H1 (cell line): ENCODE results near the gene CAPZB. TPM values are rescaled to one million over a fixed set of nuclear protein-coding genes. Genes with fewer than 3 reads are reported as not detected.

Source experiments
- CTCF ChIA-PET: fragments of 300-600 bp; sonication (Branson Sonifier 250); formaldehyde crosslinking; loops from one replicate; lab custom pipeline; 2021; ENCODE audit not compliant: partially characterized antibody; lab: Charles Lee
- POLR2A ChIA-PET: fragments of 300-600 bp; sonication (Branson Sonifier 250); formaldehyde crosslinking; loops from one replicate; lab custom pipeline; 2021; ENCODE audit warnings: inconsistent platforms; ENCODE audit not compliant: partially characterized antibody; lab: Charles Lee
- DNase-seq, 2 experiments: peaks; one replicate each; pipeline versions ENCODE4 v3.0.0 to v3.0.0-alpha.2; 2010 to 2022; ENCODE audit warnings: low spot score in 2 of 2, low read depth in 1 of 2, mixed read lengths in 1 of 2
- FAIRE-seq: peaks from 2 replicates; lab custom pipeline; 2011; peaks lifted over from hg19 to GRCh38; lab: Jason Lieb, UNC
- H2AFZ ChIP-seq: 2 replicates; pipeline ENCODE4 v1.8.1; 2012; ENCODE audit warnings: low read length, inconsistent platforms
- H2AK5ac ChIP-seq: 2 replicates; pipeline ENCODE4 v1.6.1; 2013; ENCODE audit warnings: low read depth, low read length
- H2BK120ac ChIP-seq: replicated peaks from 2 replicates; pipeline ENCODE3; 2013; ENCODE audit warnings: low read depth, low read length, inconsistent platforms
- H2BK12ac ChIP-seq: 2 replicates; pipeline ENCODE4 v1.6.1; 2013; ENCODE audit warnings: low read depth, low read length
- H2BK15ac ChIP-seq: 2 replicates; pipeline ENCODE4 v1.6.1; 2013; ENCODE audit warnings: low read length
- H2BK20ac ChIP-seq: 2 replicates; pipeline ENCODE4 v1.6.1; 2013; ENCODE audit warnings: low read length
- H2BK5ac ChIP-seq: 2 replicates; pipeline ENCODE4 v1.6.1; 2013; ENCODE audit warnings: low read depth, low read length
- H3K14ac ChIP-seq: 2 replicates; pipeline ENCODE4 v1.6.1; 2013; ENCODE audit warnings: inconsistent platforms; ENCODE audit not compliant: insufficient read length
- H3K18ac ChIP-seq: 2 replicates; pipeline ENCODE4 v1.6.1; 2013; ENCODE audit warnings: low read length; ENCODE audit errors: extremely low read depth
- H3K23ac ChIP-seq: 2 replicates; pipeline ENCODE4 v1.6.1; 2013; ENCODE audit warnings: inconsistent platforms; ENCODE audit not compliant: insufficient read length
- H3K23me2 ChIP-seq: 2 replicates; pipeline ENCODE4 v1.6.1; 2013; ENCODE audit warnings: low read depth, low read length
- H3K27ac ChIP-seq: 2 replicates; pipeline ENCODE4 v1.6.1; 2011; ENCODE audit warnings: low read depth, low read length, inconsistent platforms
- H3K27me3 ChIP-seq, 4 experiments: replicated peaks in 1 of 4; 1 replicate in 1 of 4; 2 replicates in 3 of 4; pipeline versions ENCODE4 v1.6.1 to v1.8.1; 2011 to 2013; ENCODE audit warnings: low read length in 3 of 4, mild to moderate bottlenecking in 3 of 4, inconsistent platforms in 2 of 4, mixed read lengths in 2 of 4, moderate library complexity in 1 of 4; ENCODE audit not compliant: control insufficient read depth in 3 of 4, insufficient read depth in 3 of 4; ENCODE audit errors: extremely low read depth in 1 of 4
- H3K36me3 ChIP-seq, 4 experiments: 2 replicates each; pipeline versions ENCODE4 v1.6.1 to v1.8.1; 2011 to 2013; ENCODE audit warnings: mild to moderate bottlenecking in 4 of 4, low read length in 3 of 4, moderate library complexity in 2 of 4, control low read depth in 1 of 4, inconsistent platforms in 1 of 4; ENCODE audit not compliant: insufficient read depth in 4 of 4, control insufficient read depth in 2 of 4
- H3K4ac ChIP-seq: replicated peaks from 2 replicates; pipeline ENCODE3; 2013; ENCODE audit warnings: low read length, low read depth, mixed read lengths, inconsistent platforms; ENCODE audit not compliant: insufficient read length
- H3K4me1 ChIP-seq, 4 experiments: replicated peaks in 1 of 4; 1 replicate in 1 of 4; 2 replicates in 3 of 4; pipeline versions ENCODE4 v1.6.1 to v1.8.1; 2011 to 2013; ENCODE audit warnings: low read length in 3 of 4, inconsistent platforms in 2 of 4, mixed read lengths in 1 of 4; ENCODE audit not compliant: insufficient read depth in 4 of 4, control insufficient read depth in 3 of 4
- H3K4me2 ChIP-seq, 2 experiments: 2 replicates each; pipeline versions ENCODE4 v1.6.1 to v1.8.1; 2011 to 2013; ENCODE audit warnings: low read depth in 2 of 2, low read length in 2 of 2, control low read depth in 1 of 2, inconsistent platforms in 1 of 2, mild to moderate bottlenecking in 1 of 2; ENCODE audit not compliant: insufficient read depth in 1 of 2
- H3K4me3 ChIP-seq, 4 experiments: fragments of 200-600, 300-600 bp in 1 of 4; sonication (generic), shearing (Covaris generic), sonication (Bioruptor Twin) in 1 of 4; 2 replicates each; pipeline versions ENCODE4 v1.5.1 to v1.8.1; 2011 to 2016; ENCODE audit warnings: low read length in 4 of 4, low read depth in 3 of 4, control low read depth in 2 of 4, inconsistent platforms in 2 of 4, mild to moderate bottlenecking in 2 of 4, mixed read lengths in 1 of 4, moderate library complexity in 1 of 4; ENCODE audit not compliant: insufficient read depth in 2 of 4; ENCODE audit errors: extremely low read depth in 1 of 4
- H3K56ac ChIP-seq: replicated peaks from 2 replicates; pipeline ENCODE3; 2013; ENCODE audit warnings: low read depth, mild to moderate bottlenecking, mixed read lengths, low read length, inconsistent platforms; ENCODE audit not compliant: insufficient read length
- H3K79me1 ChIP-seq: 2 replicates; pipeline ENCODE4 v1.6.1; 2013; ENCODE audit warnings: low read depth, low read length, control low read depth
- H3K79me2 ChIP-seq, 2 experiments: 2 replicates each; pipeline versions ENCODE4 v1.6.1 to v1.8.1; 2012 to 2013; ENCODE audit warnings: low read length in 2 of 2, mild to moderate bottlenecking in 2 of 2, inconsistent platforms in 1 of 2; ENCODE audit not compliant: insufficient read depth in 2 of 2, control insufficient read depth in 1 of 2
- H3K9ac ChIP-seq, 4 experiments: replicated peaks in 1 of 4; 1 replicate in 1 of 4; 2 replicates in 3 of 4; pipeline versions ENCODE4 v1.6.1 to v1.8.1; 2011 to 2013; ENCODE audit warnings: low read depth in 3 of 4, low read length in 3 of 4, control low read depth in 2 of 4, mild to moderate bottlenecking in 2 of 4, moderate library complexity in 2 of 4, inconsistent platforms in 1 of 4; ENCODE audit errors: extremely low read depth in 1 of 4
- H3K9me3 ChIP-seq, 2 experiments: 2 replicates each; pipeline versions ENCODE4 v1.6.1 to v1.8.1; 2012 to 2013; ENCODE audit warnings: mild to moderate bottlenecking in 2 of 2, moderate library complexity in 2 of 2, control low read depth in 1 of 2, inconsistent platforms in 1 of 2, low read depth in 1 of 2, low read length in 1 of 2, mixed read lengths in 1 of 2; ENCODE audit not compliant: insufficient read depth in 2 of 2
- H4K20me1 ChIP-seq, 2 experiments: replicated peaks in 1 of 2; 2 replicates each; pipeline versions ENCODE3 to v1.8.1; 2011 to 2013; ENCODE audit warnings: inconsistent platforms in 2 of 2, low read length in 2 of 2, mild to moderate bottlenecking in 1 of 2; ENCODE audit not compliant: insufficient read depth in 2 of 2, control insufficient read depth in 1 of 2
- H4K5ac ChIP-seq: 2 replicates; pipeline ENCODE4 v1.6.1; 2013; ENCODE audit warnings: low read length, low read depth, mixed read lengths, inconsistent platforms; ENCODE audit not compliant: insufficient read length
- H4K8ac ChIP-seq: 2 replicates; pipeline ENCODE4 v1.8.0; 2013; ENCODE audit warnings: mild to moderate bottlenecking, moderate library complexity, low read length, inconsistent platforms; ENCODE audit not compliant: insufficient read depth; ENCODE audit errors: extremely low read depth
- H4K91ac ChIP-seq: replicated peaks from 2 replicates; pipeline ENCODE3; 2013; ENCODE audit warnings: low read length, mixed read lengths, inconsistent platforms; ENCODE audit not compliant: insufficient read length
- FOSL1 ChIP-seq: IDR thresholded peaks from 2 replicates; pipeline ENCODE4 v1.6.1; 2011; ENCODE audit warnings: mild to moderate bottlenecking, low read depth, low read length, moderate library complexity; ENCODE audit not compliant: insufficient read depth
- KDM5A ChIP-seq: fragments of 200-600 bp; IDR thresholded peaks from 2 replicates; pipeline ENCODE4 v1.7.1; 2012; ENCODE audit warnings: mild to moderate bottlenecking, low read length, inconsistent platforms, mixed read lengths
- MAFK ChIP-seq: IDR thresholded peaks from 2 replicates; pipeline ENCODE4 v1.6.1; 2012; ENCODE audit warnings: low read depth, mild to moderate bottlenecking, improper control_type of control experiment, low read length
- RFX5 ChIP-seq: IDR thresholded peaks from 2 replicates; pipeline ENCODE4 v1.6.1; 2011; ENCODE audit warnings: low read depth, low read length, improper control_type of control experiment, borderline replicate concordance
- RNF2 ChIP-seq: fragments of 200-900, 300-1000 bp; sonication (generic); IDR thresholded peaks from 2 replicates; pipeline ENCODE4 v1.7.1; 2016; ENCODE audit warnings: borderline replicate concordance, low read depth, mild to moderate bottlenecking, antibody characterized with exemption, low read length; ENCODE audit not compliant: poor library complexity, severe bottlenecking; ENCODE audit errors: missing control alignments
- WGBS, 2 experiments: shearing (Covaris generic) in 1 of 2; methylation state at CpG; one replicate each; pipeline versions ENCODE4 v1.1.6 to v1.1.7; 2013 to 2015; ENCODE audit warnings: low lambda C conversion rate in 2 of 2, mixed read lengths in 2 of 2, inconsistent platforms in 1 of 2, low coverage in 1 of 2, missing lambda C conversion rate in 1 of 2; ENCODE audit not compliant: insufficient replicate concordance in 2 of 2, insufficient coverage in 1 of 2, insufficient read length in 1 of 2; ENCODE audit errors: extremely low coverage in 1 of 2, missing lambda C conversion rate in 1 of 2; 5-methylcytosine and 5-hydroxymethylcytosine counted together
- polyA plus RNA-seq, 7 experiments: library from polyadenylated mRNA; depleted of rRNA in 3 of 7; stranded (reverse) in 5 of 7; unstranded in 2 of 7; fragments of >200 nt in 5 of 7; fragments of 200-250 nt in 2 of 7; gene quantifications; 1 replicate in 5 of 7; 2 replicates in 1 of 7; 4 replicates in 1 of 7; pipeline versions ENCODE4 v1.2.1 to v1.2.3, GENCODE V29; 2011 to 2013; ENCODE audit warnings: missing spikeins in 2 of 7, mixed read lengths in 2 of 7
- total RNA-seq: library from RNA; stranded (reverse); fragmentation: NEBNext Ultra II Directional; extraction: Animal tissue kit (Norgen Biotek cat#: 25700); gene quantifications from 2 replicates; pipeline ENCODE4 v1.2.1, GENCODE V29; 2021

CAPZB gene
- total and polyA plus RNA-seq, 2 of the 8 experiments (the other 6 are each of a cell fraction or from before 2014, with no cell fraction given) = 162 to 371 TPM

DNA sequence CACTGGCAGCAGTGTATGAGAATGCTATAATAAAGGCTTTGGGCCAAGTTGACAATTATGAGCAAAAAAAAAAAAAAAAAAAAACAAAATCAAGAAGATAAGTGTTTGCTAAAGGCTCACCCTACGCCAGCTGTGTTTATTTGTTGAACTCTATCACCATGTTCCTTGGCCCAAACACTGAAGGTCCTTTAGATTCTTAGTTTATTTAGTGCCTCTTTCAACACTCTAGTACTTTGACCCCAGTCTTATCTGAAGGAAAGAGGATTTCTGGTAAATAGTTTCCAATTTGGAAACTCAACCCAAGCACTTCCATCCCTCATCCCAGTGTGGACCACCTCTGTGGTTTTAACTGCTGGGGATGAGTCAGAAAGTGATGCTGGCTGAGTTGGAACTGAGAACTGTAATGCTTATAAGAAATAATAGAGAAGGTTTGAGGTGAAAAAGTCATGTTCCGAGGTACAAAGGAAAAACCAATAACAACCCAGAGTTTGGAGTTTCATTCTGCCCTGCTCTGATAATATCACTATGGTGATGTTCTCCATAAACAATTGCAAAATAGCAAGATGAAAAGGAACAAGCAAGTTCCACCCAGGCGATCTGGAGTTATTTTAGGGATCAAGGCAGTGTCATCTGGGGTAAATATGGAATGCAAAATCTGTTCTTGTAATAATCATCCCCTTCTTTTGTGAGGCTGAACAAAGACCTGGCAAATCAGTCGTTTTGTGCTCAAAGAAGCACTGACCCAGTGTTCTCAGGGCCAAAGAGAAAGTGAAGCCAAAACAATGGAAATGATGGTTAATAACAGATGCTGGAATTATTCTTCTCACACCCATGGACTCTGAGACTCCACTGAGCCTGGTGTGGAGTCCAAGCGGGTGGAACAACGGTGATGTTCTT, 19.7 kb upstream of the CAPZB start:
- no peak overlapping the region for H2AK5ac ChIP-seq
- no peak overlapping the region for H4K8ac ChIP-seq
- H3K79me1 ChIP-seq = no peaks in the 10 kb centered on the region
- H3K56ac ChIP-seq = no peak overlapping the region
- H3K4ac ChIP-seq = no peak overlapping the region
- H3K9ac ChIP-seq = no peak overlapping the region
- FAIRE-seq (no peak), DNase-seq (no peak)
- no peaks in the 10 kb centered on the region for H3K9me3 ChIP-seq
- no peaks in the 10 kb centered on the region for H3K23me2 ChIP-seq
- H4K5ac ChIP-seq = no peak overlapping the region
- H4K91ac ChIP-seq = no peak overlapping the region
- no peak overlapping the region for H3K4me2 ChIP-seq
- no peak overlapping the region for H2BK12ac ChIP-seq
- H2BK5ac ChIP-seq = no peak overlapping the region
- H3K27me3 ChIP-seq = no peaks in the 10 kb centered on the region
- H3K36me3 ChIP-seq = no peaks in the 10 kb centered on the region
- no peaks in the 10 kb centered on the region for H3K79me2 ChIP-seq
- no peak overlapping the region for H2BK15ac ChIP-seq
- POLR2A ChIA-PET = no interaction called here
- CTCF ChIA-PET = interaction anchor here (1.0 kb wide), 2 partner anchors 77 to 80 kb away, joined by 3 read pairs; no protein-coding TSS in a partner anchor
- no peak overlapping the region for H3K4me3 ChIP-seq
- no peak overlapping the region for H2AFZ ChIP-seq
- no peak overlapping the region for H2BK120ac ChIP-seq
- H3K27ac ChIP-seq = no peak overlapping the region
- no peak overlapping the region for H3K23ac ChIP-seq
- H3K18ac ChIP-seq = no peak overlapping the region
- 77% methylated on average over 6 of the region's 6 CpGs; no CpG with 5 or more reads in 1 of the 2 experiments for WGBS, 2 experiments
- no peak overlapping the region for H3K14ac ChIP-seq
- no peak overlapping the region for H2BK20ac ChIP-seq
- no peaks in the 10 kb centered on the region for H4K20me1 ChIP-seq
- H3K4me1 ChIP-seq = no peaks in the 10 kb centered on the region
- no peak for TF ChIP-seq RFX5
- TF ChIP-seq MAFK = no peak
- TF ChIP-seq FOSL1 = no peak
- no peak for TF ChIP-seq RNF2
- no peak for TF ChIP-seq KDM5A
